ENCODE results near the gene CTDNEP1.
"Not testable (repeated sequence)": the region's sequence is repeated elsewhere in the genome, so short reads cannot be mapped to it uniquely, and the experiment has no call there.

Gene CTDNEP1

GRCh38 chr17:7243838-7244237, 7.7 kb downstream of the CTDNEP1 start:
- not testable (repeated sequence) for DNase-seq

GRCh38 chr17:7243453-7243729, 8.1 kb downstream of the CTDNEP1 start:
- DNase-seq, result no peak

- DNase-seq, result peak; percentile 95 to 98 (median 97)
Observed at GRCh38 chr17:7242717-7243452, 8.6 kb downstream of the CTDNEP1 start.

- DNase-seq, result peak; percentile 92 to 97 (median 96)
Observed at GRCh38 chr17:7241783-7242716, 9.5 kb downstream of the CTDNEP1 start, which contains the start of gene GABARAP. Gene GABARAP, minus strand, starts transcription at chr17:7242449. Its CDS starts 119 bp downstream, at chr17:7242330.

GRCh38 chr17:7241090-7241733, 10.3 kb downstream of the CTDNEP1 start:
- DNase-seq, result peak in 2 of 3 donors; percentile 50 to 58

GRCh38 chr17:7240375-7240774, 11.2 kb downstream of the CTDNEP1 start:
- peak; percentile 80 to 88 (median 81) for DNase-seq

- DNase-seq, result peak; percentile 99 to 100 (median 100)
Observed at GRCh38 chr17:7239091-7240027, 12.2 kb downstream of the CTDNEP1 start, which contains the start of gene PHF23. Gene PHF23, minus strand, starts transcription at chr17:7239457. Its CDS starts 178 bp downstream, at chr17:7239279.

- peak in 1 of 3 donors; percentile 54 for DNase-seq
Observed at GRCh38 chr17:7238420-7239090, 13.0 kb downstream of the CTDNEP1 start.

GRCh38 chr17:7237761-7238419, 13.6 kb downstream of the CTDNEP1 start:
- DNase-seq, result peak; percentile 61 to 89 (median 79)

GRCh38 chr17:7237266-7237760, 14.2 kb downstream of the CTDNEP1 start:
- DNase-seq, result no peak

- no peak for DNase-seq
Observed at GRCh38 chr17:7236808-7237207, 14.7 kb downstream of the CTDNEP1 start.

- peak; percentile 55 to 67 (median 57) for DNase-seq
Observed at GRCh38 chr17:7235693-7236665, 15.6 kb downstream of the CTDNEP1 start.

- peak; percentile 94 to 96 (median 96) for DNase-seq
Observed at GRCh38 chr17:7234083-7234951, 17.2 kb downstream of the CTDNEP1 start, which contains the start of gene DVL2. Gene DVL2, minus strand, starts transcription at chr17:7234517. Its CDS starts 255 bp downstream, at chr17:7234262.

- DNase-seq, result no peak
Observed at GRCh38 chr17:7233701-7234082, 17.8 kb downstream of the CTDNEP1 start.

- DNase-seq, result no peak
Observed at GRCh38 chr17:7232114-7232513, 19.4 kb downstream of the CTDNEP1 start.

GRCh38 chr17:7229504-7229903, 22.0 kb downstream of the CTDNEP1 start:
- no peak for DNase-seq

GRCh38 chr17:7228920-7229319, 22.6 kb downstream of the CTDNEP1 start:
- DNase-seq, result no peak

Measured in suppressor macrophage treated with lipopolysaccharide for 1 hour (primary cell).